H1 (cell line): ENCODE data around the gene DIDO1. TPM values are rescaled to one million over a fixed set of nuclear protein-coding genes. Genes with fewer than 3 reads are reported as not detected.
A peak's percentile ranks its signal among the peaks of the same experiment; 100 is the strongest.

Source experiments
- CTCF ChIA-PET: fragments of 300-600 bp; sonication (Branson Sonifier 250); formaldehyde crosslinking; loops from one replicate; lab custom pipeline; 2021; ENCODE audit not compliant: partially characterized antibody; lab: Charles Lee
- POLR2A ChIA-PET: fragments of 300-600 bp; sonication (Branson Sonifier 250); formaldehyde crosslinking; loops from one replicate; lab custom pipeline; 2021; ENCODE audit warnings: inconsistent platforms; ENCODE audit not compliant: partially characterized antibody; lab: Charles Lee
- DNase-seq, 2 experiments: peaks; one replicate each; pipeline versions ENCODE4 v3.0.0 to v3.0.0-alpha.2; 2010 to 2022; ENCODE audit warnings: low spot score in 2 of 2, low read depth in 1 of 2, mixed read lengths in 1 of 2
- FAIRE-seq: peaks from 2 replicates; lab custom pipeline; 2011; peaks lifted over from hg19 to GRCh38; lab: Jason Lieb, UNC
- H2AFZ ChIP-seq: 2 replicates; pipeline ENCODE4 v1.8.1; 2012; ENCODE audit warnings: low read length, inconsistent platforms
- H2AK5ac ChIP-seq: 2 replicates; pipeline ENCODE4 v1.6.1; 2013; ENCODE audit warnings: low read depth, low read length
- H2BK120ac ChIP-seq: replicated peaks from 2 replicates; pipeline ENCODE3; 2013; ENCODE audit warnings: low read depth, low read length, inconsistent platforms
- H2BK12ac ChIP-seq: 2 replicates; pipeline ENCODE4 v1.6.1; 2013; ENCODE audit warnings: low read depth, low read length
- H2BK15ac ChIP-seq: 2 replicates; pipeline ENCODE4 v1.6.1; 2013; ENCODE audit warnings: low read length
- H2BK20ac ChIP-seq: 2 replicates; pipeline ENCODE4 v1.6.1; 2013; ENCODE audit warnings: low read length
- H2BK5ac ChIP-seq: 2 replicates; pipeline ENCODE4 v1.6.1; 2013; ENCODE audit warnings: low read depth, low read length
- H3K14ac ChIP-seq: 2 replicates; pipeline ENCODE4 v1.6.1; 2013; ENCODE audit warnings: inconsistent platforms; ENCODE audit not compliant: insufficient read length
- H3K18ac ChIP-seq: 2 replicates; pipeline ENCODE4 v1.6.1; 2013; ENCODE audit warnings: low read length; ENCODE audit errors: extremely low read depth
- H3K23ac ChIP-seq: 2 replicates; pipeline ENCODE4 v1.6.1; 2013; ENCODE audit warnings: inconsistent platforms; ENCODE audit not compliant: insufficient read length
- H3K23me2 ChIP-seq: 2 replicates; pipeline ENCODE4 v1.6.1; 2013; ENCODE audit warnings: low read depth, low read length
- H3K27ac ChIP-seq: 2 replicates; pipeline ENCODE4 v1.6.1; 2011; ENCODE audit warnings: low read depth, low read length, inconsistent platforms
- H3K27me3 ChIP-seq, 4 experiments: replicated peaks in 1 of 4; 1 replicate in 1 of 4; 2 replicates in 3 of 4; pipeline versions ENCODE4 v1.6.1 to v1.8.1; 2011 to 2013; ENCODE audit warnings: low read length in 3 of 4, mild to moderate bottlenecking in 3 of 4, inconsistent platforms in 2 of 4, mixed read lengths in 2 of 4, moderate library complexity in 1 of 4; ENCODE audit not compliant: control insufficient read depth in 3 of 4, insufficient read depth in 3 of 4; ENCODE audit errors: extremely low read depth in 1 of 4
- H3K36me3 ChIP-seq, 4 experiments: 2 replicates each; pipeline versions ENCODE4 v1.6.1 to v1.8.1; 2011 to 2013; ENCODE audit warnings: mild to moderate bottlenecking in 4 of 4, low read length in 3 of 4, moderate library complexity in 2 of 4, control low read depth in 1 of 4, inconsistent platforms in 1 of 4; ENCODE audit not compliant: insufficient read depth in 4 of 4, control insufficient read depth in 2 of 4
- H3K4ac ChIP-seq: replicated peaks from 2 replicates; pipeline ENCODE3; 2013; ENCODE audit warnings: low read length, low read depth, mixed read lengths, inconsistent platforms; ENCODE audit not compliant: insufficient read length
- H3K4me1 ChIP-seq, 4 experiments: replicated peaks in 1 of 4; 1 replicate in 1 of 4; 2 replicates in 3 of 4; pipeline versions ENCODE4 v1.6.1 to v1.8.1; 2011 to 2013; ENCODE audit warnings: low read length in 3 of 4, inconsistent platforms in 2 of 4, mixed read lengths in 1 of 4; ENCODE audit not compliant: insufficient read depth in 4 of 4, control insufficient read depth in 3 of 4
- H3K4me2 ChIP-seq, 2 experiments: 2 replicates each; pipeline versions ENCODE4 v1.6.1 to v1.8.1; 2011 to 2013; ENCODE audit warnings: low read depth in 2 of 2, low read length in 2 of 2, control low read depth in 1 of 2, inconsistent platforms in 1 of 2, mild to moderate bottlenecking in 1 of 2; ENCODE audit not compliant: insufficient read depth in 1 of 2
- H3K4me3 ChIP-seq, 4 experiments: fragments of 200-600, 300-600 bp in 1 of 4; sonication (generic), shearing (Covaris generic), sonication (Bioruptor Twin) in 1 of 4; 2 replicates each; pipeline versions ENCODE4 v1.5.1 to v1.8.1; 2011 to 2016; ENCODE audit warnings: low read length in 4 of 4, low read depth in 3 of 4, control low read depth in 2 of 4, inconsistent platforms in 2 of 4, mild to moderate bottlenecking in 2 of 4, mixed read lengths in 1 of 4, moderate library complexity in 1 of 4; ENCODE audit not compliant: insufficient read depth in 2 of 4; ENCODE audit errors: extremely low read depth in 1 of 4
- H3K56ac ChIP-seq: replicated peaks from 2 replicates; pipeline ENCODE3; 2013; ENCODE audit warnings: low read depth, mild to moderate bottlenecking, mixed read lengths, low read length, inconsistent platforms; ENCODE audit not compliant: insufficient read length
- H3K79me1 ChIP-seq: 2 replicates; pipeline ENCODE4 v1.6.1; 2013; ENCODE audit warnings: low read depth, low read length, control low read depth
- H3K79me2 ChIP-seq, 2 experiments: 2 replicates each; pipeline versions ENCODE4 v1.6.1 to v1.8.1; 2012 to 2013; ENCODE audit warnings: low read length in 2 of 2, mild to moderate bottlenecking in 2 of 2, inconsistent platforms in 1 of 2; ENCODE audit not compliant: insufficient read depth in 2 of 2, control insufficient read depth in 1 of 2
- H3K9ac ChIP-seq, 4 experiments: replicated peaks in 1 of 4; 1 replicate in 1 of 4; 2 replicates in 3 of 4; pipeline versions ENCODE4 v1.6.1 to v1.8.1; 2011 to 2013; ENCODE audit warnings: low read depth in 3 of 4, low read length in 3 of 4, control low read depth in 2 of 4, mild to moderate bottlenecking in 2 of 4, moderate library complexity in 2 of 4, inconsistent platforms in 1 of 4; ENCODE audit errors: extremely low read depth in 1 of 4
- H3K9me3 ChIP-seq, 2 experiments: 2 replicates each; pipeline versions ENCODE4 v1.6.1 to v1.8.1; 2012 to 2013; ENCODE audit warnings: mild to moderate bottlenecking in 2 of 2, moderate library complexity in 2 of 2, control low read depth in 1 of 2, inconsistent platforms in 1 of 2, low read depth in 1 of 2, low read length in 1 of 2, mixed read lengths in 1 of 2; ENCODE audit not compliant: insufficient read depth in 2 of 2
- H4K20me1 ChIP-seq, 2 experiments: replicated peaks in 1 of 2; 2 replicates each; pipeline versions ENCODE3 to v1.8.1; 2011 to 2013; ENCODE audit warnings: inconsistent platforms in 2 of 2, low read length in 2 of 2, mild to moderate bottlenecking in 1 of 2; ENCODE audit not compliant: insufficient read depth in 2 of 2, control insufficient read depth in 1 of 2
- H4K5ac ChIP-seq: 2 replicates; pipeline ENCODE4 v1.6.1; 2013; ENCODE audit warnings: low read length, low read depth, mixed read lengths, inconsistent platforms; ENCODE audit not compliant: insufficient read length
- H4K8ac ChIP-seq: 2 replicates; pipeline ENCODE4 v1.8.0; 2013; ENCODE audit warnings: mild to moderate bottlenecking, moderate library complexity, low read length, inconsistent platforms; ENCODE audit not compliant: insufficient read depth; ENCODE audit errors: extremely low read depth
- H4K91ac ChIP-seq: replicated peaks from 2 replicates; pipeline ENCODE3; 2013; ENCODE audit warnings: low read length, mixed read lengths, inconsistent platforms; ENCODE audit not compliant: insufficient read length
- ATF3 ChIP-seq: IDR thresholded peaks from 2 replicates; pipeline ENCODE4 v1.6.1; 2011; ENCODE audit warnings: low read depth, mild to moderate bottlenecking, low read length; ENCODE audit not compliant: insufficient read depth
- BRCA1 ChIP-seq: IDR thresholded peaks from 2 replicates; pipeline ENCODE4 v1.6.1; 2012; ENCODE audit warnings: low read depth, low read length, improper control_type of control experiment
- EZH2 ChIP-seq: fragments of 200-600 bp; sonication (generic); IDR thresholded peaks from 2 replicates; pipeline ENCODE4 v1.7.1; 2012; ENCODE audit warnings: low read depth, mild to moderate bottlenecking, moderate library complexity, low read length, inconsistent platforms; ENCODE audit not compliant: severe bottlenecking
- HDAC2 ChIP-seq, 2 experiments: fragments of 300-600 bp in 1 of 2; sonication (generic) in 1 of 2; IDR thresholded peaks; 2 replicates each; pipeline ENCODE4 v1.6.1; 2011 to 2012; ENCODE audit warnings: low read depth in 2 of 2, low read length in 2 of 2, mild to moderate bottlenecking in 2 of 2, moderate library complexity in 2 of 2, borderline replicate concordance in 1 of 2, inconsistent platforms in 1 of 2
- HDAC6 ChIP-seq: IDR thresholded peaks from one replicate; pipeline ENCODE4 v1.7.1; 2012; ENCODE audit warnings: low read depth, mild to moderate bottlenecking, inconsistent platforms, low read length, moderate library complexity
- KDM4A ChIP-seq: IDR thresholded peaks from one replicate; pipeline ENCODE4 v1.7.1; 2012; ENCODE audit warnings: low read depth, mild to moderate bottlenecking, moderate library complexity, low read length, inconsistent platforms; ENCODE audit not compliant: severe bottlenecking
- RAD21 ChIP-seq, 2 experiments: IDR thresholded peaks in 1 of 2; conservative IDR thresholded peaks in 1 of 2; 2 replicates each; pipeline ENCODE4 v1.6.1; 2011; ENCODE audit warnings: low read depth in 2 of 2, low read length in 2 of 2, improper control_type of control experiment in 1 of 2, inconsistent platforms in 1 of 2, mild to moderate bottlenecking in 1 of 2, moderate library complexity in 1 of 2
- RXRA ChIP-seq: IDR thresholded peaks from 2 replicates; pipeline ENCODE4 v1.6.1; 2011; ENCODE audit warnings: low read depth, mild to moderate bottlenecking, low read length, moderate library complexity; ENCODE audit not compliant: insufficient read depth
- TAF7 ChIP-seq: optimal IDR thresholded peaks from 2 replicates; pipeline ENCODE3; 2011; ENCODE audit warnings: low read depth, mild to moderate bottlenecking, inconsistent platforms, low read length, moderate library complexity, borderline replicate concordance
- TBP ChIP-seq: IDR thresholded peaks from 2 replicates; pipeline ENCODE4 v1.6.1; 2011; ENCODE audit warnings: low read depth, low read length, improper control_type of control experiment
- TEAD4 ChIP-seq: IDR thresholded peaks from 2 replicates; pipeline ENCODE4 v1.6.1; 2012; ENCODE audit warnings: low read depth, low read length, inconsistent platforms, mixed read lengths
- WGBS, 2 experiments: shearing (Covaris generic) in 1 of 2; methylation state at CpG; one replicate each; pipeline versions ENCODE4 v1.1.6 to v1.1.7; 2013 to 2015; ENCODE audit warnings: low lambda C conversion rate in 2 of 2, mixed read lengths in 2 of 2, inconsistent platforms in 1 of 2, low coverage in 1 of 2, missing lambda C conversion rate in 1 of 2; ENCODE audit not compliant: insufficient replicate concordance in 2 of 2, insufficient coverage in 1 of 2, insufficient read length in 1 of 2; ENCODE audit errors: extremely low coverage in 1 of 2, missing lambda C conversion rate in 1 of 2; 5-methylcytosine and 5-hydroxymethylcytosine counted together
- polyA plus RNA-seq, 7 experiments: library from polyadenylated mRNA; depleted of rRNA in 3 of 7; stranded (reverse) in 5 of 7; unstranded in 2 of 7; fragments of >200 nt in 5 of 7; fragments of 200-250 nt in 2 of 7; gene quantifications; 1 replicate in 5 of 7; 2 replicates in 1 of 7; 4 replicates in 1 of 7; pipeline versions ENCODE4 v1.2.1 to v1.2.3, GENCODE V29; 2011 to 2013; ENCODE audit warnings: missing spikeins in 2 of 7, mixed read lengths in 2 of 7
- total RNA-seq: library from RNA; stranded (reverse); fragmentation: NEBNext Ultra II Directional; extraction: Animal tissue kit (Norgen Biotek cat#: 25700); gene quantifications from 2 replicates; pipeline ENCODE4 v1.2.1, GENCODE V29; 2021

DIDO1 gene
- total and polyA plus RNA-seq, 2 of the 8 experiments (the other 6 are each of a cell fraction or from before 2014, with no cell fraction given): 53.6 to 82.8 TPM

- Histone ChIP-seq H3K56ac (no peak overlapping the region), H2BK120ac (no peak overlapping the region), H4K8ac (peak overlapping the region; percentile 43), H2AFZ (no peak overlapping the region), H3K14ac (no peak overlapping the region), H3K4me3 (no peak overlapping the region), H3K9me3 (no peaks in the 10 kb centered on the region; a peak in 1 of 4 replicates), H3K4me1 (peaks cover 0 to 3% (median 0%) of the 10 kb centered on the region in 4 experiments; a peak in 3 of 7 replicates), H3K23ac (no peak overlapping the region), H4K20me1 (peaks cover under 1 to 2% of the 10 kb centered on the region in 2 experiments), H3K4ac (no peak overlapping the region), H3K9ac (no peak overlapping the region; a peak in 1 of 7 replicates), H2BK20ac (no peak overlapping the region), H4K5ac (no peak overlapping the region), H3K27me3 (no peaks in the 10 kb centered on the region), H3K36me3 (no peaks in the 10 kb centered on the region), H3K79me2 (no peaks in the 10 kb centered on the region), H3K4me2 (no peak overlapping the region), H3K18ac (no peak overlapping the region; the same call in 1 of the 2 replicates), H4K91ac (peak overlapping the region; percentile 17), H2BK5ac (peak overlapping the region; percentile 61; the same call in 1 of the 2 replicates), H3K23me2 (no peaks in the 10 kb centered on the region; the same call in 1 of the 2 replicates), H3K27ac (no peak overlapping the region), H2BK15ac (peak overlapping the region; percentile 81; the same call in 1 of the 2 replicates), H3K79me1 (no peaks in the 10 kb centered on the region), H2AK5ac (0 out of 2 replicates have a peak overlapping the region, but pooled peaks have one; percentile 24), H2BK12ac (peak overlapping the region; percentile 80; the same call in 1 of the 2 replicates)
- DNase-seq (no peak), FAIRE-seq (no peak)
- CTCF ChIA-PET: interaction anchor here (0.8 to 3.2 kb wide), 15 partner anchors 11 to 377 kb away, joined by 3 to 25 read pairs (median 4); no protein-coding TSS in a partner anchor
- 89% methylated on average over 13 of the region's 13 CpGs; no CpG with 5 or more reads in 1 of the 2 experiments for WGBS, 2 experiments
- POLR2A ChIA-PET: interaction anchor here (0.8 to 4.1 kb wide), 10 partner anchors 8 to 91 kb away, joined by 3 to 35 read pairs (median 6); partner anchors contain the start of gene DIDO1
- TF ChIP-seq RAD21 (IDR thresholded peaks at IDR 0.05 in 1 of 2, conservative IDR thresholded peaks at IDR 0.05 in 1 of 2; ENCODE audit: low read depth in 2 of 2, low read length in 2 of 2) (no peak), BRCA1 (no peak), EZH2 (no peak), RXRA (no peak), KDM4A (no peak), HDAC6 (no peak), TBP (no peak), ATF3 (no peak), TAF7 (no peak), HDAC2 (IDR thresholded peaks at IDR 0.05; ENCODE audit: borderline replicate concordance in 1 of 2, low read depth in 2 of 2, low read length in 2 of 2) (no peak), TEAD4 (no peak)
These were observed 49.8 kb downstream of the DIDO1 start for GRCh38 chr20:62876501-62876901.
